ENCODE data around the gene SAMD4A. TPM values are rescaled to one million over a fixed set of nuclear protein-coding genes. Genes with fewer than 3 reads are reported as not detected.

Gene SAMD4A
- total RNA-seq, 2 experiments from 2014 or later, result 0.06 to 1.0 TPM

DNA sequence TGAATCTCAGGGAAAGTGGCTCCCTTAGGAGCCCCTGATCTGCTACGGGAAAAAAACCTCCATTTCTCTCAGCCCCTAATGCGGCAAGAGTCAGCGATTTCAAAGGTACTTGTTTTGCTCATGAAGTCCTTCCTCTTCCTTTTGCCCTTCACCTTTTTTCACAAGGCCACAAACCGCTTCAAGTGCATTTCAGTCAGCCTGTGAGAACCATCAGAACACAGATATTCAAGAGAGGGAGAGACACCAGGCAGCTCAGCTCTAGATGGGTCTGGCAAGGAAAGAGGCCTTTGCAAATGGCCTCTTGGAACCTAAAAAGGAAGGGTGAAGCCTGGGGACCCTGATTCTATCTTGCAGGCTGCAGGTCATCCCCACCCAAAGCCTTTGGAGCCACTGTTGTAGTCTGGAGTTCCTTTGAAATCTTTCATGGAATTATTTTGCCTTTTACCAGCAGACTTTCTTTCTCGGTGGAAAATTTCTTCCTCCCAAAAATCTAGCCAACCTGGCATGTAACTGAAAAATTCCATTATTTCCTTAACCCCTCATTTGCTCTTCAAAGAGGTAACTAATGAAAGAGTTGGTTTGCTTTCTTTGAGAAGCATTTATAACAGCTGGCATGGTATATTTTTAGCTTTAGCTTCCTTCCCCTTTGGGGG lies 145.0 kb downstream of the SAMD4A start:
- Histone ChIP-seq H4K20me1 (ENCODE audit: insufficient read depth, low read length) (no peaks in the 10 kb centered on the region), H3K36me3 (ENCODE audit: insufficient read depth, low read length) (no peaks in the 10 kb centered on the region), H3K79me2 (ENCODE audit: insufficient read depth, low read depth, low read length) (no peaks in the 10 kb centered on the region), H3K4me3 (ENCODE audit: low read depth, low read length, poor library complexity, severe bottlenecking) (no peak overlapping the region), H3K4me2 (ENCODE audit: low read length) (peak overlapping the region; percentile 45), H3K9me3 (ENCODE audit: low read length) (no peaks in the 10 kb centered on the region), H2AFZ (ENCODE audit: low read length) (no peak overlapping the region), H3K27ac (ENCODE audit: low read depth, low read length, poor library complexity, severe bottlenecking) (no peak overlapping the region), H3K9me2 (ENCODE audit: insufficient read depth, low read length) (no peaks in the 10 kb centered on the region), H3K4me1 (ENCODE audit: insufficient read depth, low read length, poor library complexity, severe bottlenecking) (peaks cover 18% of the 10 kb centered on the region)
- CTCF ChIA-PET (ENCODE audit: unreplicated experiment), result no interaction called here
- intact Hi-C loops (cut with micrococcal nuclease; ENCODE audit: unreplicated experiment), result no loop called here
- POLR2A ChIA-PET, result no interaction called here
- DNase-seq (ENCODE audit: low spot score), result no peak
- TF ChIP-seq EZH2phosphoT487 (IDR thresholded peaks at IDR 0.05; ENCODE audit: borderline replicate concordance, low read depth, low read length), result no peak
- TF ChIP-seq, protein P1, sequence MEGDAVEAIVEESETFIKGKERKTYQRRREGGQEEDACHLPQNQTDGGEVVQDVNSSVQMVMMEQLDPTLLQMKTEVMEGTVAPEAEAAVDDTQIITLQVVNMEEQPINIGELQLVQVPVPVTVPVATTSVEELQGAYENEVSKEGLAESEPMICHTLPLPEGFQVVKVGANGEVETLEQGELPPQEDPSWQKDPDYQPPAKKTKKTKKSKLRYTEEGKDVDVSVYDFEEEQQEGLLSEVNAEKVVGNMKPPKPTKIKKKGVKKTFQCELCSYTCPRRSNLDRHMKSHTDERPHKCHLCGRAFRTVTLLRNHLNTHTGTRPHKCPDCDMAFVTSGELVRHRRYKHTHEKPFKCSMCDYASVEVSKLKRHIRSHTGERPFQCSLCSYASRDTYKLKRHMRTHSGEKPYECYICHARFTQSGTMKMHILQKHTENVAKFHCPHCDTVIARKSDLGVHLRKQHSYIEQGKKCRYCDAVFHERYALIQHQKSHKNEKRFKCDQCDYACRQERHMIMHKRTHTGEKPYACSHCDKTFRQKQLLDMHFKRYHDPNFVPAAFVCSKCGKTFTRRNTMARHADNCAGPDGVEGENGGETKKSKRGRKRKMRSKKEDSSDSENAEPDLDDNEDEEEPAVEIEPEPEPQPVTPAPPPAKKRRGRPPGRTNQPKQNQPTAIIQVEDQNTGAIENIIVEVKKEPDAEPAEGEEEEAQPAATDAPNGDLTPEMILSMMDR (conservative IDR thresholded peaks at IDR 0.05; ENCODE audit: low read length), result no peak
- BruUV-seq (replicated peaks), result no TSS peak

DNA sequence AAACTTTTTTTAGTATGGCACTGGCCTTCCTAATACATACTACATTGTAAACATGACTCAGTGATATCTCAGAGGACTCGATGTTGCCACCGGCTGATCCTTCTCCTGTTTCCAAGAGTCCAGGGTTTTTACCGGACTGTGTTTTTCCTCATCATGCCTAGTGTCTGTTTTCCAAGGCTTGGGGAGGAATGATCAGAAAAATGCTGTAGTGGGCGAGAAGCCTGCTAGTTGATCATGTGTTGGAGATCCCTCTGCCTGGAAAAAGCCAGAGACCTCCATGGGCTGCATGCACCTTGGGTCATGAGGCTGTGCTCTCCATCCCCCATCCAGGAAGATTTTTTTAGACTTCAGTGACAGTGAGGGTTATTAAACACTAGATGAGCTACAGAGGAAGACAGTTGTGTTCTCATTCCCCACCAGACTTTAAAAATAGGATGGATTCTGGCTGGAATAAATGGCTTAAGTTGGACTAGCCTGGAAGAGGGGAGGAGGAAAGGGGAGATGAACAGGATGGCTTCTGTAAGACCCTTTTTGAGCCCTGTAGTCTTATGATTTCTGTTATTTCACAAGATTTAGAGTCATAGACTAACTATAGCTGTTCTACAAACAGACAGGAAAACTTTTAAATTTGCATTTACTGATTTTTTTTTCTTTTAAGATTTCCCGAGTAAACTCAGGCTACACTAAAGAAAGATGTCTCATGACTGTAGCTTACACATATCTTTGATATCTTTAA lies 145.7 kb downstream of the SAMD4A start:
- Histone ChIP-seq H3K4me3 (ENCODE audit: low read depth, low read length, poor library complexity, severe bottlenecking) (no peak overlapping the region), H4K20me1 (ENCODE audit: insufficient read depth, low read length) (no peaks in the 10 kb centered on the region), H3K27ac (ENCODE audit: low read depth, low read length, poor library complexity, severe bottlenecking) (no peak overlapping the region), H3K4me2 (ENCODE audit: low read length) (peak overlapping the region; percentile 45), H2AFZ (ENCODE audit: low read length) (no peak overlapping the region), H3K9me3 (ENCODE audit: low read length) (no peaks in the 10 kb centered on the region), H3K9me2 (ENCODE audit: insufficient read depth, low read length) (no peaks in the 10 kb centered on the region), H3K36me3 (ENCODE audit: insufficient read depth, low read length) (no peaks in the 10 kb centered on the region), H3K4me1 (ENCODE audit: insufficient read depth, low read length, poor library complexity, severe bottlenecking) (peaks cover 18% of the 10 kb centered on the region), H3K79me2 (ENCODE audit: insufficient read depth, low read depth, low read length) (no peaks in the 10 kb centered on the region)
- intact Hi-C loops (cut with micrococcal nuclease; ENCODE audit: unreplicated experiment), result no loop called here
- POLR2A ChIA-PET, result no interaction called here
- no TSS peak for BruUV-seq (replicated peaks)
- TF ChIP-seq, protein P1 (conservative IDR thresholded peaks at IDR 0.05; ENCODE audit: low read length), result no peak
- TF ChIP-seq EZH2phosphoT487 (IDR thresholded peaks at IDR 0.05; ENCODE audit: borderline replicate concordance, low read depth, low read length), result no peak
- peak; percentile 10 for DNase-seq (ENCODE audit: low spot score)
- CTCF ChIA-PET (ENCODE audit: unreplicated experiment), result no interaction called here

DNA sequence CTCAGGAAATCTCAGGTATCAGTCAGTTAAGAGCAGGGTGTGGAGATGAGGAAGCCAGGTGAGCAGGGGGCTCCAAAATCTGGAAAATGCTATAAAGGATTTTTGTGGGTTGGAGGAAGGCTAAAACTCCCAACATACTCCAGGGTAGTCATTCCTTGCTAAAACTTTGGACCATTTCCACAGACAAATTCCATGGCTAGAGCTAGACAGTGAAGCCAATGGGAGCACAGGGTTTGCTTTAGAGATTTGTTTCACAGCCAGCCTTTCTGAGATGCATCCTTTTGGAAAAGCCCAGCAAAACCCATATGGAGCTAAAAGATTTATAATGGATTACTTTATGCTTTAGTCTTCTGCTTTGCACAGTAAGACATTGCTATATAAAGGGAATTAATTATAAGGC lies 146.5 kb downstream of the SAMD4A start:
- ChIA-PET POLR2A (interaction anchor here (0.6 kb wide), 1 partner anchor 596 kb away, joined by 3 read pairs; no protein-coding TSS in a partner anchor), CTCF (ENCODE audit: unreplicated experiment) (no interaction called here)
- DNase-seq (ENCODE audit: low spot score), result no peak

More for the DNA sequence above, 146.5 kb downstream of the SAMD4A start:
- no peak overlapping the region for H3K4me3 ChIP-seq (ENCODE audit: low read depth, low read length, poor library complexity, severe bottlenecking)
- H3K4me2 ChIP-seq (ENCODE audit: low read length), result no peak overlapping the region
- no TSS peak for BruUV-seq (replicated peaks)
- no peaks in the 10 kb centered on the region for H3K9me2 ChIP-seq (ENCODE audit: insufficient read depth, low read length)
- H3K4me1 ChIP-seq (ENCODE audit: insufficient read depth, low read length, poor library complexity, severe bottlenecking), result peaks cover 18% of the 10 kb centered on the region
- no peaks in the 10 kb centered on the region for H3K9me3 ChIP-seq (ENCODE audit: low read length)
- no peak overlapping the region for H2AFZ ChIP-seq (ENCODE audit: low read length)
- TF ChIP-seq EZH2phosphoT487 (IDR thresholded peaks at IDR 0.05; ENCODE audit: borderline replicate concordance, low read depth, low read length), result no peak
- TF ChIP-seq, protein P1 (conservative IDR thresholded peaks at IDR 0.05; ENCODE audit: low read length), result no peak
- H3K79me2 ChIP-seq (ENCODE audit: insufficient read depth, low read depth, low read length), result no peaks in the 10 kb centered on the region
- no peaks in the 10 kb centered on the region for H3K36me3 ChIP-seq (ENCODE audit: insufficient read depth, low read length)
- no peaks in the 10 kb centered on the region for H4K20me1 ChIP-seq (ENCODE audit: insufficient read depth, low read length)
- no peak overlapping the region for H3K27ac ChIP-seq (ENCODE audit: low read depth, low read length, poor library complexity, severe bottlenecking)
- intact Hi-C loops (cut with micrococcal nuclease; ENCODE audit: unreplicated experiment), result no loop called here
